GM18861 (cell line): ENCODE data around the gene CCDC85C.

Experiments used
- ATAC-seq: cut with Tn5 transposase; IDR thresholded peaks from one replicate; pipeline ENCODE4 v1.9.1; 2021; ENCODE audit not compliant: unreplicated experiment

Gene CCDC85C

DNA sequence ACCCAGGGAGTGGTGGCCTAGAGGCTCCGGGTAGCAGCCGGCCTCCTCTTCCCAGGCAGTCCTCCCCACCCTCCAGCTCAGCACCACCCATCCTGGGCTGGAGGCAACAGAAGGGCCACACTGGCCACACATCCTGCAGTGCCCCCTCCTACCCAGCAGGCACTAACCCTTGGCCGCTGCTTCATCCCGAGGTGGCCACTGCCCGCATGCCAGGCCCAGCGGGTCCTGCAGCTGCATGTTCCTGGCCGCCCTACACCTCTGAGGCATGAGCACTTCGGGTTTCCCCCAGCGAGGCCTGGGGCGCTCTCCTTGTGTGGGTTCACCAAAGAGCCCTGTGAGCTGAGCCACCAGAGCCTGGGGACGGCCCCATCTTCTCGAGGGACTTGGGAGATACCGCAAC is 61.4 kb downstream of the CCDC85C start:
- ATAC-seq: no peak

DNA sequence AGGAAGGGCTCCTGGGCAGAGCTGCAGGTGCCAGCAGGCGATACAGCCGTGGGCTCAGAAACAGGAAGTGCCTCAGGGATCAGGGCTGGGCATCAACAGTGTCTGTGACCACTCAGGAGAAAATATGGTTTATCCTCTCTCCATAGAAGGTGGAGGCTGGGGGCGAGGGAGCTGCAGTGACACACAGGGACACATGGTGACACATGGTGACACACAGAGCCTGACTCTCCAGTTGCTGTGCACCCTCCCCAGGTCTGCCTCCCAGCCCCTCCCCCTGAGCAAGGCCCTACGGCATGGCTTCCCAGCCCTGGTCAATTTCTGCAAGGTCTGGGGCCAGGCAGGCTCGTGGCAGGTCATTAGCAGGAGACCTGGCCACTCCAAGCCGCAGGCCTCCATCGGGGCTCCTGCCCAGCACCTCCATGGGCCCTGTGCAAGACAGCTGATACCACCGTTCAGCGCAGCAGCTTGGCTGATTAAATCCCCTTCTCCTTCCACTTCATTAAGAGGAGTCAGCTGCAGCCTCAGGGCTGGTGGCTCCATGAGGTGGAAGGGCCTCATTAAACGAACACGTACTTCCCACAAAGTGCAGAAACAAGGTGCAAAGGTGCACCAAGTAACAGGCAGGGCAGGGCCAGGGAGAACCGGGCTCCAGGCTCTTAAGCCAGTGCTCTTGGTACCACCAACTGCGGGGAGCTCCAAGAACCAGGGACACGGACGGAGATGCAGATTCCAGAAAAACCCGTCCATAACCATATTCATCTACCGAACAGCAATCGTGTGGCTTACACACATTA is 62.1 kb downstream of the CCDC85C start:
- no peak for ATAC-seq

DNA sequence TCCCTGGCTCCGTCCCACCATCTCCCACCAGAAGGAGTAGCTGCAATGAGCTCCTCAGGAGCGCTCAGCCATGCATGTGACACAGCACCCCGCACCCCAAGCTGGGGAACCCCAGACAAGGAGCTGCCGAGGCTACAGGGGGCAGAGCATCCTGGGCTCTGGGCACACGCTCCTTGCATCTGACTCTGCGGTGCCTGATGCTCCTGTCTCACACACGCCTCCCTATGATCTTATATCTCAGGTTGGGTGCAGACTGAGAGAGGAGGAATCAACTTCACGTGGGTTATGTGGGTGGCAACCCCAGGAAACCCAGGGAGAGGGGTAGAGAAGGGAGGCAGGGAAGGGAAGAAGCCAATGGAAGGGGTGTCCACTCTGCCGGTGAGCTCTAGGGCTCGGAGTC is 62.8 kb downstream of the CCDC85C start:
- no peak for ATAC-seq

DNA sequence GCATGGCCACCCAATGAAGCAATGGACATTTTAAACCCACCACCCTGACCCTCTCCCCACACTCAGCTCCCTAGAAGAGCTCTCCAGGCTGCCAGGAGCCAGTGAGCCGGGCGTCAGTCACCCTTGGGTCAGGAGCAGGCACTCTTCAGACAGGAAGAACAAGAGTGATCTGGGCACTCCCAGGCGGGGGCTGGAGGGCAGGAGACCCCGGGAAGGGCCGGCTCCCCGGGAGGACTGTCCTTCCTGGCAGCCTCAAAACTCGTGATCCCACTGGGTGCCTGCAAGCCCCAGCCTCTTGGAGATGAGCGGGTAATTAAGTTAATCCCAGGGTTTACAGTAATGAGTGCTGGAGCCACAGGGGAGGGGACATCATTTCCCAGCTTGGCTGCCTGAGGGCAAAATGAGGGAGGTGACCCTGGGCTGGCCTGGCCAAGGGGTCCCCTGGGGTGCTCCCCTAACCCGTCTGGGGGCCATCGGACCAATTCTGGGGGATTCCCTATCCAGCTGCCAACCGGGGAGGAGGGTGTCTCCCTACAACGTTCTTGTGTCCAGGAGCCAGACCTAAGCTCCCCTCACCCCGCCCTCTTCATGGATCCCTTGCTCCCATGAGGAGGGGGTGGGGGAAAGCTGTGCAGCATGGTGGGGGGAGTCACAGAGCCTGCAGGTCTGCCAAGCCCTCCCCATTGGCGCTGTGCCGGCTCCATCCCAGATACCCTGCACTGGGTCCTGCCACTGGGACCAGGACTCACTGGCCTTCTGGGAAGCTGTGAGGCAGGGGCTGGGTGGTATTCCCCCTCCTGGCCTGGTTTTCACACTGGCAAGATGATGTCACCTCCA is 63.6 kb downstream of the CCDC85C start:
- ATAC-seq: no peak

DNA sequence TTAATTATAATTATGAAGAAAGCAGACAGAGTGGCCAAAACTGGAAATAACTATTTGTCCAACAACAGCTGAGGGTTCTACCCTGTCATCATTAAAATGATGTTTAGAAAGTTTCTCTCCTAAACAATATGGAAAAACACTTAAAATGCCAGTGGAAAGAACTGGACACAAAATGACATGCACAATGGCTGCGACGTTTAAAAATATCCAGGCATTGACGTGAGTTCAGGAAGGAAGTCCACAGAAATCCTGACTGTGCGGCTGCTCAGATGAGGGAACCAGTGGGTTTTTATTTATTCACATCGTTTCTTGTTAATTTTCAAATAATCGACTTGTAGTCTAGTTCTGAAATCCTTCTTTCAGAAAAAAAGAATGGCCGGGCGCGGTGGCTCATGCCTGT is 64.5 kb downstream of the CCDC85C start:
- ATAC-seq: no peak

DNA sequence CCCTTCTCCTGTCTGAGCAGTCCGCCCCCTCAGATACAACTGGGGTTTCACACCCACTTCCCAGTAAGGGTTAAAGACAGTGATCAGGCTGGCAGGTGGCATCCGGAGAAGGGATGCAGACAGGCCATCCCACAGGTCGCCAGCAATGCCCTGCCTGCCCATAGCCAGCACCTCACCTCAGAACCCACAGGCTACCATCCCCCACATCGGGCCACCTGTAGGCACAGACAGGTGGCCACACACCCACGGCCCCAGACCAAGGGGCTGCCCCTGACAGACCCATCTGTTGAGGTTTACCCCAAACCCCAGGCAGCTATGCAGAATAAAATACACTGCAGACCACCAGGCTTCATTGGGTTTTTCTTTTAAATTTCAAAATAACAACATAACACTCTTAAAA is 65.3 kb downstream of the CCDC85C start:
- ATAC-seq: no peak

DNA sequence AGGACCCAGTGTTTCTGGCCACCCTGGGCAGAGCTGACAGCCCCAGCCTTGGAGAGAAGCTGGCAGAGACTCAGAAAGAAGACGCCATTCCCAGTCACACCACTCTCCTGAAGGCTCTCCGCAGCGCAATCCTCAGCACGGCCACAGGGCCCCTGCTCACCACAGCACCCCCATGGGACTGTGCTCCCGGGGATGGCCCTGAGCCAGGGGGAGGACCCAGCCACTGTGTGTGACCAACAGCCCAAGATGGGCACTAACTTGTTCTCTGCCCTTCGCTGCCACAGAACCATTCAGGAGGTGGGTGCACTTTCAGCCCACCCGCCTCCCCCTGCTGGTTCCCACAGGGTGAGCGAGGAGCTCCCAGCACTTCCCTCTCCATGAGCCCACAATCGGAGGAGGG is 65.7 kb downstream of the CCDC85C start:
- ATAC-seq: no peak

DNA sequence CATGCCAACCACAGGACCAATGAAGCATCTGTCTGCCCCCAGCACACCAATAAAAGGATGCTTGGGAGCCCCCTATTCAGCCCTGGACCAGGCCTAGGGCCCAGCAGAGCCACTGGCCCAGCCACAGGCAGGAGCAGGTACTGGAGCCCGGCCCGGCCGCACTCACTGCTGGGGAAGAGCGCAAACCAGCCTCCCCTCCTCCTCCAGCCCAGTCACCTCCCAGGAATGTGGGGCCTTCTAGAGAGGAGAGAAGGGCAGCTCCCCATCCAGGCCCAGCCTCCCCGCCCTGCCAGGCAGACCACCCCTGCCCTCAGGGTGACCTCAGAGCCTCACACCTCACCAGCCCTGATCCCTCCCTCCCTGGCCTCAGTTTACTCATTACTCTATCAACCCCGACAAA is 66.6 kb downstream of the CCDC85C start:
- no peak for ATAC-seq

DNA sequence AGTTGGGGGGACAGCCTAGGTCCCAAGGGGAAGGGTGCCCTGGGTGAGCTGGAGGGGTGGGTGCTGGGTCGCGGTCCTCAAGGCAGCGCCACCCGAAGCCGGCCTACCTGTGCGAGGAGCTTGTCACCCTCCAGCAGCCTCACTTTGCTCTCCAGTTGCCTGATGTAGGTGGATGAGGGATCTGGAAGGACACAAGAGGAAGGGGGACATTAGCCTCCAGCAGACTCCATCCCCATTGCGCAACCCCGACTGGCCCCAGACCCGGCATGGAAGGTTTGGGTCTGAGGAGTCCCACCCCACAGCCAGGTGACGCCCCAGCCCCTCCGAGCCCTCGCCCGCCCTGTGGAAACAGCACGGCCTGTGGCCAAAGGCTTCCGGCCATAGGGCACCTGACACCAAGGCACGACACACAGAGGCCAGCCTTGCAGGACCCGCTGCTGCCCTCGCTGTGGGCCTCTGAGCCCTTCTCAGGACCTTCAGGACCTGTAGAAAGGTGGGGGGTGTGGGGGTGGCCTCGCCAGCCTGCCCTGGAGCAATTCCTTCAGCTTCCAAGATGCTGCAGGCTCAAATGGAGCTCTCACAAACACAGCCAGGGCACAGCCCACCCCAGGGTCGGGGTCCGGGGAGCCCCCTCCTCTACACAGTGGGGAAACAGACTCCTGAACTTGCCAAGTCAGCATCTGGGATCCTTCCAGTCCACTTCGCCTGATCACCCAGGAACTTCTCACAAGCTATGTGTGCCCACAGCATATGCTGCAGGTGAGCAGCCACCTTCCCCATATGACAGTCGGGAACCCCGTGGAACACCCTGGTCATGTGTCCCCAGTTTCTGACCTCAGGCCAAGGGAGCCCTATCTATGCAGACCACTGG is 67.9 kb downstream of the CCDC85C start:
- ATAC-seq: no peak

DNA sequence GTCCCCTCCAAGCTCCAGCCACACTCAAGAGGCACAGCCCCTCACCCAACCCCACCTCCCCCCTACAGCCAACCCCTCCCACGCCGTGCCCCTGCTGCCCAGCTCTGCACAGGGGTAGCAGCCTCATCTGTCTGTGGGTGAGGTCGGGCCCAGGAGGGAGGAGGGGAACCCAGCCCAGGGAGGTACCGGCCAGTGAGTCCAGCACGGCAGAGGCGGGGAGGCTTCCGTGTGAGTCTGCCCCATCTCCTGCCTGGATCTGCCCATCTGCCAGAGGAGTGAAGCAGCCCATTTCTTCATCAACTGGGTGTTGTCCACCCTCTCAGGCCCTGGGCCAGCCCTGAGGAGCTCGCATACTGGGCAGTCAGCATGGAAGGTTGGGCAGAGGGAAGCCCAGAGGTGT is 68.6 kb downstream of the CCDC85C start:
- no peak for ATAC-seq

DNA sequence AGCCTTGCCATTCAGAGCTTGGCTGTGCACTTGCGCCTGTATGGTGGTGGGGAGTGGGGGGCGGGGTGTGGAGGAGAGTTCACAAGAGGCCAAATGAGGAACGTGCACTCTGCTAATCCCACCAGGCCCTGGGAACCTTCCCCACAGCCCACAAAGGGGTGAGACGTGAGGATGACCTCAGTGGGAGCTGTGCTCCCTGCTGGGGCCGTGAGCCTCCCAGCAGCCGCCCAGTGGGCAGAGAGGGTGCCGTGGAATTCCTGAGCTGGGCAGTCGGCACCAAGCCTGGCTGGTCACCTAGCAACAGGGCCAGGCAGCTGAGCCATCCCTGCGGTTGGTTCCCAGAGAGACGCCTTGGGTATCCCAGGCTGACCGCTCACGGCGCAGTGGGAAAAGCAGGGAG is 69.1 kb downstream of the CCDC85C start:
- ATAC-seq: no peak

DNA sequence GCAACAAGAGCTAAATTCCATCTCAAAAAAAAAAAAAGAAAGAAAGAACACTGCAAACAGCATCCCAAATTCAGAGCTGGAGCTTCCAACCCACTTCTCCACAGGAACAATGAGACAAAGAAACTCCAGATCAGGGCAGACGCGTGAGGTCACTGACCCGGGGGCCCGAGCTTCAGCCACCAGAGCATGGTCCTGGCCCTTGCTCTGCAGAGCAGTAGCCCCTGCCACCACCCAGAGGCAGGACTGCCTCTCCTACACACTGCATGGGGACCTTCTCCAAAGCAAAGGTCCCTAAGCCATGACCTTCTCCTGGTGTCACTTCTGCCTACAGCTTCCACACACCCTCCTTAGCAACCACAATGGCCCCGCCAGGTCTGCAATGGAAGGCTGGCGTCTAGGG is 69.7 kb downstream of the CCDC85C start:
- ATAC-seq: no peak

DNA sequence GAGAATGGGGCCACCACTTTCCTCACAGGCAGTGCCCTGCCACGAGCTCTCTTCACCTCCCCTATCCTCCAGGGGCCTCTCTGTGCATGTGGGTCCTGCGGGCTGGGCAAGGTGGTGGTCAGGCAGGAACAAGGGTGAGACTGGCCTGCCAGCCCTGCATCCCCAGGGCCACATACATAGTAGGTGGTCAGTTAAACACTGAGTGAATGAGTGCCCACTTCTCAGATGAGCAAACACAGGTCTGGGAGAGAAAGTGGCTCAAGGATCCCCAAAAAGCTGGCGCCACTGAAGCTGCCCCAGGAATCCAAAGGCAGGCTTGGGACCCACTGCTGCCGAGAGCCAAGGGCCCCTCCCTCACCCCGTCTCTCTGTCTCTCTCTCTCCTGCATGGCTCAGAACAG is 71.7 kb downstream of the CCDC85C start:
- ATAC-seq: no peak

DNA sequence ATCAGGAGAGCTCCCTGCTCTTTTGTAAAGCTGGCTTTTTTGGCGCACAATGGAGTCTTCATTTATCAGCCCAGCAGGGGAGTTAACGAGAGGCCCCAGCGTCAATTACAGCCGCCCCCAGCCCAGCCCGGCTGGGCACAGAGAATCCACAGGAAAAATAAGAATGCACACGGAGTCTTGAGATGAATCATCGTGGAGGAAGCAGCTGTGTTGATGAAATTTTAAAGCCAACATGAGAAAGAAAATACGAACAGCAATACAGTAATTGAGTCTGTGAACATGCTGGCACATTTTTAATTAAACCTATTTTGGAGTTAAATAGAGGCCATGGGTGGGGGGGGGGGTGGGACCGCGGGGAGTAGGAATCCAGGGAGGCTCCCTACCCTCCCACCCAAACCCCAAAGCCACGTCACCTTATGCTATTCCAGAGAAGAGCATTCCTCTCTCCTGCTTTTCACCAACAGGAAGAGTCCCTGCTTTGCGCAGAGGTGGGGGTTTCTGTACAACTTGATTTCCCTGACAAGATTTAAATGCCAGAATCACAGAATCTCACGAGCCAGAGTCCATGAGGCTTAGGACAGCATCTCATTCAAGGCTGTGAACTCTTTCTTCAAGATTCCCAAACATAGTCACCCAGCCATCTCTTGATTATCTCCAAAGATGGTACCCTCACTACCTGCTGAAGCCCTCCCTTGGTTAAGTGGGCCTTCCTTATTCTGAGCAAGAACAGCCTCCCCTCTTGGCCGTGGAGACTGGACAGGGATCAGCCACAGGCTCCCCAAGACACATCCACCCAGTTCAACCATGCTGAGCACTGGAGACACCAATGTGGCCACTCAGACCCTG is 72.5 kb downstream of the CCDC85C start:
- no peak for ATAC-seq

DNA sequence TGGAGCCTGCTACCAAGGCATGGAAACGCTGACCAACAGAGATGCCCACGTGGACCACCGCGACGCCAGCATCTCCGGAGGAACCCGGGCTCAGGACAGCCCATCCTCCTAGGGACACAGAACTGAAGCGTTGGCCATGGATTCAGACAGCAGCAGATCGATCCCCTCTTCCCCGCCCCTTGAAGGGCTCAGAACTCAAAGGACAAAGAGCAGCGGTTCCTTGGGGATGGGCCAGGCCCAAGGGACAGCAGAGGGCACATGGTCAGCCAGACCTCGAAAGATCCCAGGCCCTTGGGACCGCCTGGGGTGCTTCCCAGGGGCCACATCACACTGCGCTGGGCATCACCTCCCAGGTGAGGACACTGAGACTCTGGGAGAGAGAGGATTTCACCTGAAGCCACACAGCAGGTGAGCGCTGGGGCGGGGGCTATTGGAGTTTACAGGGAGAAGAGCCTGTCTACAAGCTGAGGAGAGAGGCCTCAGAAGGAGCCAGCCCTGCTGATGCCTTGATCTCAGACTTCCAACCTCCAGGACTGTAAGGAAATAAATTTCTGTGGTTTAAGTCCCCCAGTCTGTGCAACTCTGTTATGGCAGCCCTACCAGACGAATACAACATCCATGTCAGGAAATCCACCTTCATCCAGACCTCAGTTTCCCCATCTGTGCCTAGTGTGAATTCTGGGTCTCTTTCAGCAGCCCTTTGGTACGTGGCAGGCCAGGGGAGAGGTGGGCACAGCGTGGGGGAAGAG is 73.4 kb downstream of the CCDC85C start:
- no peak for ATAC-seq

DNA sequence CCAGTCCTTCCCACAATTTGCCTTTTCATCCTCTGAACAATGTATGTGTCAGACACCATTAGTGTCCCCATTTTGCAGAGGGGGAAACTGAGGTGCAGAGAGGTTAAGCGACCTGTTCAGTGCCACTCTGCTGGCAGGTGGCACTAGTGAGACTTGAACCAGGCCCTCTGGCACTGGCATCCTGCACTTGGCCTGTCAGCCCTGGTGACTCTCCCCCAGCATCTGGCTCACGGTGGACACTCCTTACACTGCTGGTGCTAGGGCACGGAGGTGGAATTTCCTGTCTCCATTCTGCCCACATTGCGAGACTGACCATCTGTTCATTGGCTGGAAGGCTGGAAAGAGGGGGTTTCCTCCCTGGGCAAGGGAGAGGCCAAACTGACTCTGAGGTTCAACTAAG is 74.1 kb downstream of the CCDC85C start:
- ATAC-seq: no peak

DNA sequence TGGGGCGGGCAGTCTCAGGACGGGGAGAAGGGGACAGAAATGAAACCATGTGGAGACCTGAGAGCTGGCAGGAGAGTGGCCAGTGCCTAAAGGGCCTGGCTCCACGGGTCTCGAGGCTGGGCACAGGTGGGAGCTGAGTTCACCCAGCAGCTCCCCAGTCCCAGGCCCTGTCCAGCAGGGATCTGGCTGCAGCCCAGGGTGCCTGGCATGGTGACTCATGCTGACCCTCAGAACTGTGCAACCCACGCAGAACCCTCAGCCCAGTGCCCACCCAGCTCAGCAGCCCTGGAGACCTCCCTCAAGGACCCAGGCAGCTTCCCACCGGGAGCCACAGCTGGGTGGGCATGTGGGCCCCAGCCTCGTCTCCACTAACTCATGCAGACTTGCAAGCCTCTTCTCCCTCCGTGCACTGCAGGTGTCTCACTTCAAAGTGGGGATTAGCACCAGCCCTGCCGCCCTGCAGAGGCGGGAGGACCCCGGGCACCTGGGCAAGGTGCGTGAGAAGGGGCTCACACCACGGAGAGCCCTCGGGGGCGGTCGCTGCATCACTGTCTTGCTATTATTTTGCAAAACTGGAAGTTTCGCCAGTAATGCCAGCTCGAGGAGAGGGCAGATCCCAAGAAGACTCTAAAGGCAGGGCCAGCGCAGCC is 76.5 kb downstream of the CCDC85C start:
- ATAC-seq: no peak

DNA sequence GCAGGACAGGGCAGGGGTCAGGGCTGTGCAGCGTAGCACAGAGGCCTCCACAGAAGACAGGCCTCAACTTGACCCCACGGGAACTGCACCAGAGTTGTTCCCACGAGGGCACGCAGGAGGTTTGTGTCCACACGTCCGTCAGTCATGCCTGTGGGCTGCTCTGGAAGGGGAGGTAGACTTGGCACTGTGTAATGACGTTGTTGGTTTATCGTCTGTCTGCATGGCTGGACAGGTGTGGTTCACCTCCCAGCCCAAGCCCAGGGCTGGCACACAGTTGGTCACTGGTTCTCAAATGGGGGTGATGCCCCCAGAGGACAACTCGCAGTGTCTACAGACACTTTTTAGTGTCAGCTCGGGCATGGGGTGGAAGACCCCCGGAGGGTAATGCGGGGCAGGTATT is 77.0 kb downstream of the CCDC85C start:
- ATAC-seq: no peak

DNA sequence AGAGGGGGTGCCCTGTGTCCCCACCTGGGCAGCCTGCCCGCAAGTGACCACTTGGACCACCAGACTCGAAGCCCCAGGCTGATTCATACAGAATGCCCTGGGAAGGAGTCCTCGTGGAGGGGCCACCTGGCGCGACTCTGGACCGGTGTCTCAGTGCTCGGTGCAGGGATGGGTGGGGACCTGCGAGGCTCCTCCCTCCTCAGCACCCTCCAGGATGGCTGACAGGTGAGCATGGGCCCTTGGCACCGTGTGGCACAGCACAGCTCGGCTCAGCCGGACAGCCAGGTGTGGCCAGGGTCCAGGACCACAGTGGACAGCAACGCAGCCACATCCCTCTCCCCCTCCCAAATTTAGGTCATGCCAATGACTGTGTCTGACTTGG is 78.3 kb downstream of the CCDC85C start:
- no peak for ATAC-seq
